Ovary (tissue), 9 donors: ENCODE measurements around the gene ARPC5L. TPM values are rescaled to one million over a fixed set of nuclear protein-coding genes. Genes with fewer than 3 reads are reported as not detected.

ENCODE experiments used
- DNase-seq, 5 donors: peaks; one replicate each; pipeline ENCODE4 v3.0.0-alpha.2; 2019 to 2020
- H3K27ac ChIP-seq, 2 donors: fragments of 200-600 bp; one replicate each; pipeline versions ENCODE4 v1.5.1 to v1.8.0; 2019 to 2022
- H3K27me3 ChIP-seq: fragments of 200-600 bp; one replicate; pipeline ENCODE4 v1.8.0; 2022
- H3K36me3 ChIP-seq: fragments of 200-600 bp; sonication (generic); one replicate; pipeline ENCODE4 v1.5.1; 2019
- H3K4me1 ChIP-seq: one replicate; pipeline ENCODE4 v1.8.1; 2013; ENCODE audit warnings: mild to moderate bottlenecking, moderate library complexity; ENCODE audit not compliant: insufficient read depth
- H3K4me3 ChIP-seq: fragments of 200-600 bp; sonication (generic); one replicate; pipeline ENCODE4 v1.5.1; 2017
- H3K9me3 ChIP-seq, 2 donors: fragments of 200-600 bp in 1 of 2; sonication (generic) in 1 of 2; one replicate each; pipeline versions ENCODE4 v1.5.1 to v1.8.1; 2013 to 2019; ENCODE audit warnings: mild to moderate bottlenecking in 1 of 2, moderate library complexity in 1 of 2
- EP300 ChIP-seq: sonication (generic); formaldehyde crosslinking; IDR thresholded peaks from one replicate; pipeline ENCODE4 v1.6.1; 2017; ENCODE audit warnings: antibody characterized with exemption
- POLR2A ChIP-seq: fragments of 450-650 bp; IDR thresholded peaks from one replicate; pipeline ENCODE4 v1.6.1; 2017; ENCODE audit warnings: antibody characterized with exemption, mild to moderate bottlenecking, moderate library complexity
- WGBS, 3 donors: extraction: QIAGEN DNeasy Blood & Tissue Kit in 1 of 3; methylation state at CpG; one replicate each; pipeline versions ENCODE4 v1.1.5 to v1.1.7; 2013 to 2017; 5-methylcytosine and 5-hydroxymethylcytosine counted together
- intact Hi-C, 4 donors: fragments of 100-400 bp; cut with DNase I; formaldehyde crosslinking; loops; one replicate each; pipeline versions ENCODE4 v1.11.0 to v1.15.1; 2022 to 2023
- polyA plus RNA-seq, 2 donors: library from polyadenylated mRNA; stranded (reverse); fragments of 200-250 nt in 1 of 2; fragments of 350-450 nt in 1 of 2; fragmentation: Illumina TruSeq in 1 of 2; extraction: RNeasy Lipid Tissue Mini Kit (QIAGEN cat#74804) in 1 of 2; gene quantifications; one replicate each; pipeline ENCODE4 v1.2.3, GENCODE V29; 2013 to 2014
- total RNA-seq, 7 donors: library from RNA; depleted of rRNA in 2 of 7; stranded (reverse); fragments of >200 nt in 2 of 7; fragmentation: NEBNext Ultra II Directional in 3 of 7; extraction: Animal tissue kit (Norgen Biotek cat#: 25700) in 3 of 7; gene quantifications; one replicate each; pipeline versions ENCODE4 v1.1.0 to v1.2.4, GENCODE V29; 2016 to 2023
- TF ChIP-seq, protein P1 (sequence below), 3 donors: fragments of 450-650 bp in 2 of 3; fragments of 200-600 bp in 1 of 3; IDR thresholded peaks; one replicate each; pipeline versions ENCODE4 v1.5.1 to v1.8.0; 2016 to 2022; ENCODE audit warnings: antibody characterized with exemption in 3 of 3, mild to moderate bottlenecking in 1 of 3
- donor health status: DM: no; HTN: no; CAD: no; lungs with moderate emphysema.
- donor health status: DM: no; HTN: no; CAD: no.
- donor health status: Bipolar disorder and iron deficiency.
- donor health status: DM: yes; HTN: yes; CAD: no.
- donor health status: DM: no; HTN: no; CAD: no.
- donor health status: DM: yes; HTN: yes; CAD: no.

The ARPC5L gene
- total and polyA plus RNA-seq, 9 donors = 8.5 to 27.0 (median 16.6) TPM

DNA sequence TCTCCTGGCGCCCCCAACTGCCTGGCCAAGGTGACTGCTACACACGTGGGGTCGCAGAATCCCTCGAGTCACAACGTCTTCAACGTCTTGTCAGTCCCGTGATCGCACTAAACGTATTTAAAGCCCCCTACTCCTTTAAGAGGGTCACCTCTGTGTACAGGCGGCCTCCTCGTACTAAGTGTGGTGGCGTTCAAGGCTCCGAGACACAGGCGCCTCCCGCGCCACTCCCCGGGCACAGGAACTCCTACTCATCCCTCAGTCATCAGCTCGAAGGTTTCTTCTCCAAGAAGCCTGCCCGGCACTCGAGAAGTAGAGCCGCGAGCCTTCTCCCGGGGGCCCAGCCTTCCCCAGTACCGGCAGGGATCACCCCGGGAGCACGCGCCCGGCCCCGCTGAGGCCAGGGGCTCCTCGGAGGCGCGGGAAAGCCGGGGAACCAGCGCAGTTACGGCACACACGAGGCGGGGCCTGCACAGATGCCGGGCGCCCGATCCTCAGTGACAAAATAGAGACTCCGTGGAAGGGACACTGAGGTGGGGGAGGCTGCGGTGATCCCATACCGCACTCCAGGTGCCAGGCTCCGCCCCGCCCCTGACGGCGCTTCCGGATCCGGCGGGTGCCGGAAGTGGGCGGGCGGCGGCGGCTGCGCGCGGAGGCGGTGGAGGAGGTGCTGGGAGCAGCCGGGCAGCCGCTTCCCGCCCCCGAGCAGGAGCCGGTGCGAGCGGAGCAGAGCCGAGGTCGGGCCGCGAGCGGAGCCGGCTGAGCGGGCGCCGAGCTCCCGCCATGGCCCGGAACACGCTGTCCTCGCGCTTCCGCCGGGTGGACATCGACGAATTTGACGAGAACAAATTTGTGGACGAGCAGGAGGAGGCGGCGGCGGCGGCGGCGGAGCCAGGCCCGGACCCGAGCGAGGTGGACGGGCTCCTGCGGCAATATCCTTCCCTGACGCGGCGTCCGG is 6.9 kb downstream of the ARPC5L start:
- WGBS, 3 donors = 0 to 1% (median 1%) methylated on average over 65 to 101 of the region's 101 CpGs
- DNase-seq = peak; percentile 81 to 91 (median 86)
- Histone ChIP-seq H3K36me3 (no peaks in the 10 kb centered on the region), H3K4me3 (peak overlapping the region; percentile 81), H3K9me3 (no peaks in the 10 kb centered on the region), H3K4me1 (peaks cover 14% of the 10 kb centered on the region), H3K27me3 (no peaks in the 10 kb centered on the region), H3K27ac (peak overlapping the region; percentile 26 to 79)
- intact Hi-C loops = loop anchor here in 1 of 4 donors (10.0 kb wide), 1 partner anchor 276 kb away; the partner anchor contains the start of gene SCAI
- TF ChIP-seq POLR2A = peak; percentile 94
- TF ChIP-seq, protein P1, sequence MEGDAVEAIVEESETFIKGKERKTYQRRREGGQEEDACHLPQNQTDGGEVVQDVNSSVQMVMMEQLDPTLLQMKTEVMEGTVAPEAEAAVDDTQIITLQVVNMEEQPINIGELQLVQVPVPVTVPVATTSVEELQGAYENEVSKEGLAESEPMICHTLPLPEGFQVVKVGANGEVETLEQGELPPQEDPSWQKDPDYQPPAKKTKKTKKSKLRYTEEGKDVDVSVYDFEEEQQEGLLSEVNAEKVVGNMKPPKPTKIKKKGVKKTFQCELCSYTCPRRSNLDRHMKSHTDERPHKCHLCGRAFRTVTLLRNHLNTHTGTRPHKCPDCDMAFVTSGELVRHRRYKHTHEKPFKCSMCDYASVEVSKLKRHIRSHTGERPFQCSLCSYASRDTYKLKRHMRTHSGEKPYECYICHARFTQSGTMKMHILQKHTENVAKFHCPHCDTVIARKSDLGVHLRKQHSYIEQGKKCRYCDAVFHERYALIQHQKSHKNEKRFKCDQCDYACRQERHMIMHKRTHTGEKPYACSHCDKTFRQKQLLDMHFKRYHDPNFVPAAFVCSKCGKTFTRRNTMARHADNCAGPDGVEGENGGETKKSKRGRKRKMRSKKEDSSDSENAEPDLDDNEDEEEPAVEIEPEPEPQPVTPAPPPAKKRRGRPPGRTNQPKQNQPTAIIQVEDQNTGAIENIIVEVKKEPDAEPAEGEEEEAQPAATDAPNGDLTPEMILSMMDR (IDR thresholded peaks at IDR 0.05) = no peak

DNA sequence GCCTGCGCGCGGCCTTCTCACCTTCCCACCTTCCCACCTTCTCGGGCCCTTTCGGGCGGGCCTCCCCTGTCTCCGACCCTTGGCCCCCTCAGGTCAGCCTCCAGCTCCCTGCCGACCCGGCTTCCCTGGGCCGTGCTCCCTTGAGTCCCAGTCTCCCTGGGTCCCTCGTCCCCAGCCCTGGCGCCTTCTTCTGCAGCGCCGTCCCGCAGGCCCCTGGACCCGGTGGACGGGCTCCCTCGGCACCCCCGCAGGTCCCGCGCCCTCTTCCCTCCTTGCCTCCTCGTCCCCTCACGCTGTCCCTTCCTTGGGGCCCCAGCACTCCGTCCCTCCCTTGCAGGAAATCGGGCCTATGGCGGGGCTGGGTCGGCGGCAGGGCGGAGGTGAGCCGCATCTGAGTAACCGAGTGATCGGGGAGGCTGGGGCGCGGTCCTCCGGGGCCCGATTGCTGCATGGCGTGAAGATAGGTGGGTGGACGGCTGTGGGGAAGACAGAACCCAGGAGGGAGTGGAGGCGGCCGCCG is 7.6 kb downstream of the ARPC5L start:
- 1% methylated on average over 40 to 41 of the region's 41 CpGs for WGBS, 3 donors
- Histone ChIP-seq H3K4me3 (peak overlapping the region; percentile 81), H3K9me3 (no peaks in the 10 kb centered on the region), H3K4me1 (peaks cover 14% of the 10 kb centered on the region), H3K27ac (peak overlapping the region; percentile 10 to 79), H3K27me3 (no peaks in the 10 kb centered on the region), H3K36me3 (no peaks in the 10 kb centered on the region)
- peak in 1 of 5 donors; percentile 45 for DNase-seq
- intact Hi-C loops = loop anchor here in 1 of 4 donors (10.0 kb wide), 1 partner anchor 275 kb away; the partner anchor contains the start of gene SCAI
- TF ChIP-seq, protein P1 (IDR thresholded peaks at IDR 0.05) = no peak
- TF ChIP-seq EP300 (no peak), POLR2A (no peak)

DNA sequence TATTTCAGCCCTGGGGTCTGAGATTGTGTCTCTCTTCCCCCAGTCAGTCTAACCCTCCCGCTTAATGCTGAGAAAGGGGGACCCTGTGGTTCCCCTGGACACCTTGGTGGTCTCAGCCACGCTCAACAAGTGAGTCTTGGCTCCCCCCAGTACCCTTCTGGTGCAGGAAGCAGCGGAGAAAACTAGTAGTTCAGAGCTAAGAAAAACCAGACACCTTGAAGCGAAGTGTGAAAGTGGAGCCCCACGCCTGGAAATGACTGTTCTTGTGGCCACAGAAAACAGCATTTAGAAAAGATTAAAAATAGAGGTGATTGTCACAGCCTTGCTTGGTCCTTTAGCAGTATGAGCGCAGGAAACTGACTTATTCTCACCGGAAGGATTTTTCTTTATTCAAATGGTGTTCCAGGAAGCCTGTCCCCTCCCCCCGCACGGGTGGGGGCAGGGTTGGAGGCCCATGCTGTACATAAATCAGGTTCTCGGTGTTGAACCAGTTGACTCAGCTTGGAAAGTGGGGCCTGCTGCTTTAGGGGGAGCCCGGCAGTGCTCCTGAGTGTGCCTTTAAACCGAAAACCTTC is 8.1 kb downstream of the ARPC5L start:
- WGBS, 3 donors = 3 to 9% (median 9%) methylated on average over 12 of the region's 12 CpGs
- no peaks in the 10 kb centered on the region for H3K27me3 ChIP-seq
- intact Hi-C loops = loop anchor here in 1 of 4 donors (10.0 kb wide), 2 partner anchors 65 to 275 kb away; partner anchors contain the start of gene SCAI
- H3K36me3 ChIP-seq = no peaks in the 10 kb centered on the region
- H3K4me1 ChIP-seq = peaks cover 14% of the 10 kb centered on the region
- H3K4me3 ChIP-seq = peak overlapping the region; percentile 81
- TF ChIP-seq POLR2A (no peak), EP300 (no peak)
- TF ChIP-seq, protein P1 (IDR thresholded peaks at IDR 0.05) = no peak
- peak overlapping the region in 1 of 2 donors; percentile 10 for H3K27ac ChIP-seq
- H3K9me3 ChIP-seq = no peaks in the 10 kb centered on the region
- peak in 1 of 5 donors; percentile 52 for DNase-seq

DNA sequence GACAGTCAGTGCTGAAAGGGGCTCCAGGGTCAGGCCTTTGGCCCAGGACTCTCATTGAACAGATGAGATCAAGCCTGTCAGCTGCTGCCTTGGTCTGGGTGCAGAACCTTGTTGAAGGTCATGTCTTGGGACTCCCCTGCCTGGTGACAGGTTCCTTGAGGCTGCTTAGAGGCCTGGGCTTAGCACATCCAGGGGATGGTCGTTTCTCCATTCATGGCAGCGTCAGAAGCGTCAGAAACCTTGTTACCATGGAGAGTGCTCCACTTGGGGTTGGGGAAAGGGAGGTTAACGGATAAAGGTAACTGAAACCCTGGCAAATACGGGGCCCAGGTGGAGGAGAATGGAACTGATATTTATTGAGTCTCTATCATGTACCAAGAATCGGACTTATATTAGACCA is 8.8 kb downstream of the ARPC5L start:
- 53 to 60% (median 59%) methylated on average over 6 of the region's 6 CpGs for WGBS, 3 donors
- Histone ChIP-seq H3K4me1 (peaks cover 14% of the 10 kb centered on the region), H3K27ac (no peak overlapping the region), H3K9me3 (no peaks in the 10 kb centered on the region), H3K27me3 (no peaks in the 10 kb centered on the region), H3K4me3 (no peak overlapping the region), H3K36me3 (no peaks in the 10 kb centered on the region)
- DNase-seq = no peak
- intact Hi-C loops = loop anchor here in 1 of 4 donors (10.0 kb wide), 1 partner anchor 64 kb away; no protein-coding TSS in a partner anchor
- TF ChIP-seq, protein P1 (IDR thresholded peaks at IDR 0.05) = no peak
- TF ChIP-seq EP300 = no peak
